HG03108 (cell line): ENCODE data around the gene PSME1.

Experiments used
- ATAC-seq: cut with Tn5 transposase; IDR thresholded peaks from one replicate; pipeline ENCODE4 v1.9.1; 2021; ENCODE audit warnings: moderate library complexity; ENCODE audit not compliant: unreplicated experiment

Gene PSME1

GRCh38 chr14:24127673-24128072 lies 8.3 kb upstream of the PSME1 start:
- no peak for ATAC-seq

GRCh38 chr14:24129410-24129998 lies 6.5 kb upstream of the PSME1 start:
- ATAC-seq = no peak

GRCh38 chr14:24130380-24130716 lies 5.6 kb upstream of the PSME1 start, which contains the start of gene FITM1:
Gene FITM1 (plus strand): TSS chr14:24130659. CDS start chr14:24131564, 905 bp downstream.
- no peak for ATAC-seq

- ATAC-seq = no peak
These were observed 5.1 kb upstream of the PSME1 start for GRCh38 chr14:24130717-24131548.

- no peak for ATAC-seq
These were observed 4.4 kb upstream of the PSME1 start for GRCh38 chr14:24131549-24131966.

GRCh38 chr14:24132061-24132685 lies 3.8 kb upstream of the PSME1 start:
- ATAC-seq = no peak

- ATAC-seq = no peak
These were observed 3.0 kb upstream of the PSME1 start for GRCh38 chr14:24132976-24133375.

- ATAC-seq = no peak
These were observed 2.3 kb upstream of the PSME1 start for GRCh38 chr14:24133735-24134134.

GRCh38 chr14:24135584-24135833 lies 485 bp upstream of the PSME1 start:
- ATAC-seq = no peak

- ATAC-seq = no peak
These were observed 912 bp downstream of the PSME1 start for GRCh38 chr14:24136684-24137528.

- ATAC-seq = no peak
These were observed 1.8 kb downstream of the PSME1 start for GRCh38 chr14:24137529-24138395.

GRCh38 chr14:24138396-24139271 lies 2.6 kb downstream of the PSME1 start:
- no peak for ATAC-seq

- ATAC-seq = no peak
These were observed 3.4 kb downstream of the PSME1 start for GRCh38 chr14:24139272-24139934.

GRCh38 chr14:24141097-24141880 lies 5.3 kb downstream of the PSME1 start, which contains the start of gene EMC9:
Gene EMC9 (minus strand): TSS chr14:24141591. CDS start chr14:24141304, 287 bp downstream.
- peak; percentile 87 for ATAC-seq

GRCh38 chr14:24143511-24143910 lies 7.5 kb downstream of the PSME1 start:
- no peak for ATAC-seq

GRCh38 chr14:24144451-24144850 lies 8.5 kb downstream of the PSME1 start:
- ATAC-seq = no peak

- ATAC-seq = no peak
These were observed 9.2 kb downstream of the PSME1 start for GRCh38 chr14:24145219-24145618.
